GM10266 (cell line): ENCODE data around the gene IQCE.

ENCODE experiments used
- DNase-seq: peaks from one replicate; pipeline ENCODE4 v3.0.0; 2012; ENCODE audit errors: extremely low spot score
- TF ChIP-seq, protein P1 (sequence below): IDR thresholded peaks from 2 replicates; pipeline ENCODE4 v1.5.1; 2012; ENCODE audit warnings: mild to moderate bottlenecking, low read depth; ENCODE audit not compliant: control insufficient read depth, insufficient read depth; ENCODE audit errors: missing control alignments

Gene IQCE

DNA sequence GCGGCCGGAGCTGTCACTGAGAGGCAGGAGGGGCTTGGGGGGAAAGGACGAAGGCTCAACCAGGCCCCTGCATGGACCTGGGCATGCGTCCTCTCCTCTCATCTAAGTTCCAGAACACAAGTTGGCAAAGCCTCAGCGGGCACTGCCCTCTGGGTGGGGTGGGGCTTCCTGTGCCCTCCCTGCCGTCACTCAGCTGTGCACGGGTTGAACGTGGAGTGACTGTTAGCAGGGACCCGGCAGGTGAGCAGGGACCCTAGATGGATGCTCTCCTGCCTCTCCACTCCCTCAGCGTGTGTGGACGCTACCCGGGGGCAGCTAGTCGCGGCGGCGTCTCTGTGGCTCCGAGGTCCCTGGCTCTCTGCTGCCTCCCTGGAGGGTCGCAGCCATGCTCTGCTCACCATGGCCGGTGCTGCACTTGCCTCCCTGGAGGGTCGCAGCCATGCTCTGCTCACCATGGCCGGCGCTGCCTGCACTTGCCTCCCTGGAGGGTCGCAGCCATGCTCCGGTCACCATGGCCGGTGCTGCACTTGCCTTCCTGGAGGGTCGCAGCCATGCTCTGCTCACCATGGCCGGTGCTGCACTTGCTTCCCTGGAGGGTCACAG, 36.6 kb downstream of the IQCE start:
- DNase-seq: no peak
- TF ChIP-seq, protein P1, sequence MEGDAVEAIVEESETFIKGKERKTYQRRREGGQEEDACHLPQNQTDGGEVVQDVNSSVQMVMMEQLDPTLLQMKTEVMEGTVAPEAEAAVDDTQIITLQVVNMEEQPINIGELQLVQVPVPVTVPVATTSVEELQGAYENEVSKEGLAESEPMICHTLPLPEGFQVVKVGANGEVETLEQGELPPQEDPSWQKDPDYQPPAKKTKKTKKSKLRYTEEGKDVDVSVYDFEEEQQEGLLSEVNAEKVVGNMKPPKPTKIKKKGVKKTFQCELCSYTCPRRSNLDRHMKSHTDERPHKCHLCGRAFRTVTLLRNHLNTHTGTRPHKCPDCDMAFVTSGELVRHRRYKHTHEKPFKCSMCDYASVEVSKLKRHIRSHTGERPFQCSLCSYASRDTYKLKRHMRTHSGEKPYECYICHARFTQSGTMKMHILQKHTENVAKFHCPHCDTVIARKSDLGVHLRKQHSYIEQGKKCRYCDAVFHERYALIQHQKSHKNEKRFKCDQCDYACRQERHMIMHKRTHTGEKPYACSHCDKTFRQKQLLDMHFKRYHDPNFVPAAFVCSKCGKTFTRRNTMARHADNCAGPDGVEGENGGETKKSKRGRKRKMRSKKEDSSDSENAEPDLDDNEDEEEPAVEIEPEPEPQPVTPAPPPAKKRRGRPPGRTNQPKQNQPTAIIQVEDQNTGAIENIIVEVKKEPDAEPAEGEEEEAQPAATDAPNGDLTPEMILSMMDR: no peak

DNA sequence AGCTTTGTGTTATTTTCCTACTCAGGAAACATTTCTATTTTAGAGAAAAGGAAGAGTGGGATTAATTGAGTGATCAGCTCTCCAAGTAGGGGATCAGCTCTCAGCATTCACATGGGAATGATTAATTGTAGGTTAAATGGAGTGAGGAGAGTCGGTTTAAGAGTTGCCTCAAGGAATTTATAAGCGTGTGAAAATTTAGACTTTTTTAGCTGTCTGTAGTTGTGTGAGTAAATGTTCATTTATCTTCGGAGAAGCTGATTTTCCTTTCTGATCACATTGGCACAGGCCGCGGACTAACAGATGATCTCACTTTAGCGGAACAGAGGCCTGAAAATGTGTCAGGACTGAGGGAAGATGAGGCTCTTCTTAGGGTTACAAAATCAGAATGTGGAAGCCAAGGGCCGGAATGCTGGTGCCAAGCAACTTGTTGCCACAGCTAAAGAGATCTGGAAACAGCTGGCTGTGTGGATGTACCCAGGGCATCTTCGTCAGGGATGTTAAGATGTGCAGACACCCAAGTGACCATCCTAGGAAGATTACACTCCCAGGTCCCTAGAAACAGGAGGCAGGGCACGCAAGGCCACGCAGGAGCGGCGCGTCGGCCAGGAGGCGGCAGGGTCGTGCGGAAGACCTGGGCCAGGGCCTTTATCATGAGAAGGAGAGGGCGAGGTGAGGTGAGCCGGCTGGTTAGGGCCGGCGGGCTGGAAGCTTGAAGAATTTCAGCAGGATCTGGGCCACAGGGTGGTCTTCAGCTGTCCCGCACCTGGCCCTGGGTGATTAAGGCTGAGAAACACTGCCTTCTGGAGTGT, 37.9 kb downstream of the IQCE start:
- no peak for DNase-seq

DNA sequence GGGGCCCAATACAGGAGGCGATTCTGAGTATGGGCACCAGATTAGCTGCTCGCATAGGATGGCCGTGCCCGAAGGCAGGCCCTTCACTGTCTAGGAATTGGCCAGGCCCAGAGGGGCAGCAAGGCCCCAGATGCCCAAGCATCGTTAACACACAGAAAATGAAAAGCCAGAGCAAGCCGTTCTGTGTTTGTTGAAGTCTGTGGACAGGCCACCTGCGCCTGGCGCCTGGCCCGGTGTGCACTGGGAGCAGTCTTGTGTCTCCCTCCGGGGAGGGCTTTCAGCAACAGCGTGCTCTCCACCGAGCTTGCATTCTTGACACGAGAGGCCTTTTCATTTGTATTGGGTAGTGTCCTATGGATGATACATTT, 38.5 kb downstream of the IQCE start:
- TF ChIP-seq, protein P1: no peak
- no peak for DNase-seq

More for the DNA sequence above, 37.9 kb downstream of the IQCE start:
- TF ChIP-seq, protein P1: no peak

DNA sequence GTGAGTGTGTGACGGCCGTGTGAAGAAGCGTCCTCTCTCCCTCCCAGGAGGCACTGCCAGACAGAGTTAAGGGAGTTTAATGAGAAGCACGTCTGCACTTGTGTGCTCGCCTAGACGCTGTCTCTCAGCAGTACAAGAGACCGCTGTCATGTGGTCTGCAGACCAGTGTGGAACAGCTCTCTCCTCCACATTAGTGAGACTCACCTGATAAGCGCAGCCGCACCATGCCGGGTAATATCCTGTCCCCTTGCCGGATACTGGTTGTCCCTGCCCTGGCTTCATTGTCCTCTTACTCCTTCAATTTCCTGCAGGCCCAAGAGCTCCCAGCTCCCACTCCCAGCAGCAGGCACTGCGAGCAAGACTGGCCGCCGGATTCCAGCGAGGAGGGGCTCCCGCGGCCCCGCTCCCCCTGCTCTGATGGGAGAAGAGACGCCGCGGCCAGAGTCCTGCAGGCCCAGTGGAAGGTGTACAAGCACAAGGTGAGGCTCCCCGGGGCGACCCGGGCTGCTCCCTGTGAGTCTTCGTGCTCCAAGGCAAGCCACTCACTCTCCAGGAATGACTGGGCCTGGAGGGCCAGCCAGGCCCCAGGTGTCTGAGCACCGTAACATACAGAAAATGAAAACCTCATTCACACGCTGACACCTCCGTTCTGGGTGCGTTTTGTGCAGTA, 39.5 kb downstream of the IQCE start:
- TF ChIP-seq, protein P1: no peak
- DNase-seq: no peak

DNA sequence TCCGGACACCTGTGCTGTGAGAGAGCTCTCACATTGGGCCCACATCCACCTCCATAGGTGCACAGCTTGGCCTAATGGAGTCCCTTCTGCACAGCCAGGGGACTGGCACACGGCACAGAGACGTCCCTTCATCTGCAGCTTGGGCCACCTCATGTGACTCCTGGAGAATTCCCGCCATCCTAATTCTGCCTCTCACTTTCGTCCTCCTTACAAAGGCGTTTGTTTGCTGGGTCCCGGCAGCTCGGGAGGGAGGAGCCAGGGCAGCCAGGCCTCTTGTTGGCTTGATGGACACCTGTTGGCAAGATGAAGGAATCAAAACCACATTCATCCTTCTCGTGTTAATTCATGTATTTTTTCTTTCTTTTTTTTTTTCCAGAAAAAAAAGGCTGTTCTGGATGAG, 42.3 kb downstream of the IQCE start:
- DNase-seq: no peak
- TF ChIP-seq, protein P1: no peak

DNA sequence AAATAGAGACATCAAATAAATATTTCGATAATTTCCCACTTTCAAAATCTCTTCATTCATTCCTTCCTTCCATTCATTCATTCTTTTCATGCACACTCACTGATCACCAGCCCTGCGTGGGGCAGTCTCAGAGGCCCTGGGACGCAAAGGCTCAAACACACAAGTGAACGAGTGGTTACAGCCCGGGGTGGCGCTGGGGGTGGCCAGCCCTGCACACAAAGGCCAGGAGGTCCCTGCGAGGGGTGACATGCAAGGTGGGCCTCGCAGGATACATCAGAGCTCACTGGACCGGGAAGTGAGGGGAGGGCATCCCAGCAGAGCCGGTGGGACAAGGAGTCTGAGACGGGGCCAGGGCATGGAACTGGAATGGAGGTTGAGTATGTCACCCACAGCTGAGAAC, 43.1 kb downstream of the IQCE start:
- TF ChIP-seq, protein P1: no peak
- DNase-seq: no peak
